Spinal cord (tissue), 10 donors: Measurements from ENCODE around the gene TOR1B. TPM values are rescaled to one million over a fixed set of nuclear protein-coding genes. Genes with fewer than 3 reads are reported as not detected.
"Not testable (repeated sequence)": the region's sequence is repeated elsewhere in the genome, so short reads cannot be mapped to it uniquely, and the experiment has no call there.

ENCODE experiments used
- DNase-seq, 6 donors: peaks; one replicate each; pipeline versions ENCODE4 v3.0.0 to v3.0.0-alpha.2; 2013 to 2015; ENCODE audit warnings: low spot score in 6 of 6, low read depth in 4 of 6
- H3K27ac ChIP-seq: one replicate; pipeline ENCODE4 v1.5.1; 2013; ENCODE audit warnings: low read depth, low read length, control low read depth
- H3K27me3 ChIP-seq: one replicate; pipeline ENCODE4 v1.6.1; 2013; ENCODE audit warnings: low read length; ENCODE audit not compliant: control insufficient read depth, insufficient read depth
- H3K36me3 ChIP-seq: one replicate; pipeline ENCODE4 v1.6.1; 2013; ENCODE audit warnings: low read length; ENCODE audit not compliant: control insufficient read depth, insufficient read depth
- H3K4me1 ChIP-seq: one replicate; pipeline ENCODE4 v1.6.1; 2013; ENCODE audit warnings: low read length; ENCODE audit not compliant: control insufficient read depth, insufficient read depth
- H3K4me3 ChIP-seq: one replicate; pipeline ENCODE4 v1.5.1; 2013; ENCODE audit warnings: low read depth, low read length, control low read depth
- H3K9me3 ChIP-seq: one replicate; pipeline ENCODE4 v1.6.1; 2013; ENCODE audit warnings: low read length; ENCODE audit not compliant: control insufficient read depth, insufficient read depth
- WGBS: methylation state at CpG from one replicate; pipeline ENCODE4 v1.1.5; 2013; ENCODE audit warnings: missing lambda C conversion rate; ENCODE audit not compliant: insufficient coverage; 5-methylcytosine and 5-hydroxymethylcytosine counted together
- polyA plus RNA-seq, 2 donors: library from polyadenylated mRNA; unstranded; fragments of 120-200 nt; gene quantifications; one replicate each; pipeline ENCODE4 v1.2.1, GENCODE V29; 2013; ENCODE audit not compliant: insufficient read length in 2 of 2
- total RNA-seq, 2 donors: library from RNA; depleted of rRNA in 1 of 2; stranded (reverse); fragments of 120-200 nt in 1 of 2; fragments of >200 nt in 1 of 2; gene quantifications; one replicate each; pipeline versions ENCODE4 v1.2.3 to v1.2.4, GENCODE V29; 2013 to 2014
- donor health status: healthy.

TOR1B gene
- total and polyA plus RNA-seq, 4 donors, result 25.6 to 35.4 (median 28.9) TPM

DNA sequence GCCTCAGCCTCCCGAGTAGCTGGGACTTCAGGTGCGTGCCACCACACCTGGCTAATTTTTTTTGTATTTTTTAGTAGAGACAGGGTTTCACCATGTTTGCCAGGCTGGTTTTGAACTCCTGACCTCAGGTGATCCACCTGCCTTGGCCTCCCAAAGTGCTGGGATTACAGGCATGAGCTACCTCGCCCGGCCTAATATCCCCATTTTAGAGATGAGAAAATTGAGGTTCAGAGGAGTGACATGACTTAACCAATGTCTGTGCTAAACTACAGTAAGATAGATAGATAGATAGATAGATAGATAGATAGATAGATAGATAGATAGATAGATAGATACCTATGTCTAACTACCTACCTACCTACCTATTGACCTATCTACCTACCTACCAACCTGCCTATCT lies 26.9 kb upstream of the TOR1B start:
- WGBS, result no CpG with 5 or more reads among the region's 4 CpGs
- not testable (repeated sequence) for DNase-seq, H3K9me3 ChIP-seq, H3K27me3 ChIP-seq, H3K27ac ChIP-seq, H3K36me3 ChIP-seq, H3K4me3 ChIP-seq
- H3K4me1 ChIP-seq, result peaks cover 14% of the 10 kb centered on the region

- DNase-seq, result no peak
- Histone ChIP-seq H3K9me3 (no peaks in the 10 kb centered on the region), H3K36me3 (no peaks in the 10 kb centered on the region), H3K27ac (peak overlapping the region; percentile 40), H3K27me3 (no peaks in the 10 kb centered on the region), H3K4me1 (peaks cover 14% of the 10 kb centered on the region), H3K4me3 (no peak overlapping the region)
- 70% methylated on average over 7 of the region's 8 CpGs for WGBS
Observed at GRCh38 chr9:129776566-129776937, 26.4 kb upstream of the TOR1B start.

GRCh38 chr9:129776938-129777768 lies 25.8 kb upstream of the TOR1B start:
- WGBS, result 39% methylated on average over 15 of the region's 16 CpGs
- Histone ChIP-seq H3K36me3 (no peaks in the 10 kb centered on the region), H3K9me3 (no peaks in the 10 kb centered on the region), H3K27me3 (no peaks in the 10 kb centered on the region), H3K4me1 (peaks cover 14% of the 10 kb centered on the region), H3K27ac (peak overlapping the region; percentile 40), H3K4me3 (no peak overlapping the region)
- DNase-seq, result peak in 2 of 6 donors; percentile 26 to 73

DNA sequence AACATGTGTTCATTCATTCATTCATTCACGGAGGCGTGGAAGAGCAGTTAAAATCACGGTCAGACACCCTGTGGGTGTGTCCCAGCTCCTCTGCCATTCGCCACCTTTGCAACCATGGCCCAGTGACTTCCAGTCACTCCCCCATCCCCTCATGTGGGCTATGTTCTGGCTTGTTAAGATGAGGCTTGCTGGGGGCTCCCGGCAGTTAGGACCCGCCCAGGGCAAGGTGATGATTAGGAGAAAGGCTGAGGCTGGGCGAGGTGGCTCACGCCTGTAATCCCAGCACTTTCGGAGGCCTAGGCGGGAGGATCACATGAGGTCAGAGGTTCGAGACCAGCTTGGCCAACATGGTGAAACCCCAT lies 25.2 kb upstream of the TOR1B start:
- H3K27me3 ChIP-seq, result no peaks in the 10 kb centered on the region
- no peaks in the 10 kb centered on the region for H3K36me3 ChIP-seq
- H3K9me3 ChIP-seq, result no peaks in the 10 kb centered on the region
- 75% methylated on average over 7 of the region's 11 CpGs for WGBS
- no peak overlapping the region for H3K4me3 ChIP-seq
- peaks cover 14% of the 10 kb centered on the region for H3K4me1 ChIP-seq
- DNase-seq, result no peak
- no peak overlapping the region for H3K27ac ChIP-seq

DNA sequence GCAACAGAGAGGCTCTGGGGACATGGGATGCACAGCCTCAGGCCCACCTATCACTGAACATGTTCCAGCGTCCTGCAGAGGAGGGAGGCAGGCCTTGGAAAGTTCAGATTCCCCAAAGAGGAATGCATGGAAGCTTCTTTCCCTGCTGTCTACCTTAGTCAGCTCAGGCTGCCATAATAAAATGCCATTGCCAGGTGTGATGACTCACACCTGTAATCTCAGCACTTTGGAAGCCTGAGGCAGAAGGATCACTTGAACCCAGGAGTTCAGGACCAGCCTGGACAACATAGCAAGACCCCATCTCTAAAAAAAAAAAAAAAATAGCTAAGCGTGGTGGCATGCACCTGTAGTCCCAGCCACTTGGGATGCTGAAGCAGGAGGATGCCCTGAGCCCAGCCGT lies 24.5 kb upstream of the TOR1B start:
- no peak overlapping the region for H3K4me3 ChIP-seq
- H3K4me1 ChIP-seq, result peaks cover 14% of the 10 kb centered on the region
- no peaks in the 10 kb centered on the region for H3K9me3 ChIP-seq
- DNase-seq, result no peak
- no peak overlapping the region for H3K27ac ChIP-seq
- 60% methylated on average over 1 of the region's 3 CpGs for WGBS
- no peaks in the 10 kb centered on the region for H3K27me3 ChIP-seq
- H3K36me3 ChIP-seq, result no peaks in the 10 kb centered on the region

GRCh38 chr9:129779560-129780190 lies 23.3 kb upstream of the TOR1B start:
- H3K4me3 ChIP-seq, result no peak overlapping the region
- no peaks in the 10 kb centered on the region for H3K36me3 ChIP-seq
- H3K27me3 ChIP-seq, result no peaks in the 10 kb centered on the region
- WGBS, result 93% methylated on average over 7 of the region's 7 CpGs
- no peak for DNase-seq
- H3K9me3 ChIP-seq, result no peaks in the 10 kb centered on the region
- H3K4me1 ChIP-seq, result peaks cover 14% of the 10 kb centered on the region
- H3K27ac ChIP-seq, result no peak overlapping the region

DNA sequence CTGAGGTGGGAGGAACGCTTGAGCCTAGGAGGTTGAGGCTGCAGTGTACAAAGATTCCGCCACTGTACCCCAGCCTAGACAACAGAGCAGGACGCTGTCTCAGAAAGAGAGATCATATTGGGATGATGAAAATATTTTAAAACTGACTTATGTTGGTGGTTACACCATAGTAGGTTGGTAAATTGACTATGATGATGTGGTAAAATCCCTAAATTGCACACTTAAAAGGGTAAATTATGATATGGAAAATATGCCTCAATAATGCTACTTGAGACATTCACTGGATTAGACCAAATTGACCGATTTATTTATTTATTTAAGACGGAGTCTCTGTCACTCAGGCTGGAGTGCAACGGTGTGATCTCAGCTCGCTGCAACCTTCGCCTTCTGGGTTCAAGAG lies 21.9 kb upstream of the TOR1B start:
- no peak overlapping the region for H3K27ac ChIP-seq
- H3K27me3 ChIP-seq, result no peaks in the 10 kb centered on the region
- no peaks in the 10 kb centered on the region for H3K36me3 ChIP-seq
- no peak overlapping the region for H3K4me3 ChIP-seq
- peaks cover 10% of the 10 kb centered on the region for H3K4me1 ChIP-seq
- 85% methylated on average over 5 of the region's 8 CpGs for WGBS
- no peak for DNase-seq
- no peaks in the 10 kb centered on the region for H3K9me3 ChIP-seq

DNA sequence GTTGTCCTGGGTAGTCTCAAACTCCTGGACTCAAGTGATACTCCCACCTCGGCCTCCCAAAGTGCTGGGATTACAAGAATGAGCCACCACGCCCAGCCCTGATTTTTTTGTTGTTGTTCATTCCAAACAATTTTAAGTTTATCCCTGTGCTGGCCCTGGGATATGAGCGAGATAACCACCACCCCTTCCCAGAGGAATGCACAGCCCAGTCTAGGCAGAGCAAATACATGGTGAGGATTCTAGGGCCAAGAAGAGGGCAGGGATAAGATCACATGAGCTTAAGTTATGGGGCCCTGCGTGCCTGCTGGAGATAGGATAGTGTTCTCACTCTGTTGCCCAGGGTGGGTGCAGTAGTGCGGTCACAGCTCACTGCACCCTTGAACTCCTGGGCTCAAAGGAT lies 21.0 kb upstream of the TOR1B start:
- no peak for DNase-seq
- H3K4me1 ChIP-seq, result peaks cover 6% of the 10 kb centered on the region
- no peak overlapping the region for H3K27ac ChIP-seq
- H3K27me3 ChIP-seq, result no peaks in the 10 kb centered on the region
- H3K36me3 ChIP-seq, result no peaks in the 10 kb centered on the region
- H3K9me3 ChIP-seq, result no peaks in the 10 kb centered on the region
- no peak overlapping the region for H3K4me3 ChIP-seq
- 87% methylated on average over 3 of the region's 5 CpGs for WGBS

- no peaks in the 10 kb centered on the region for H3K36me3 ChIP-seq
- no peak overlapping the region for H3K4me3 ChIP-seq
- H3K27ac ChIP-seq, result no peak overlapping the region
- peak; percentile 36 to 90 (median 56) for DNase-seq
- no peaks in the 10 kb centered on the region for H3K4me1 ChIP-seq
- peaks cover 7% of the 10 kb centered on the region for H3K27me3 ChIP-seq
- no peaks in the 10 kb centered on the region for H3K9me3 ChIP-seq
- 46% methylated on average over 4 of the region's 14 CpGs for WGBS
Observed at GRCh38 chr9:129783516-129784361, 19.2 kb upstream of the TOR1B start.
